A673 (cell line): ENCODE measurements around the gene SDC1.

ENCODE experiments used
- CTCF ChIP-seq: fragments of 300-800, 200-600 bp; sonication (generic); conservative IDR thresholded peaks from 2 replicates; pipeline ENCODE4 v1.5.1; 2017; ENCODE audit warnings: low read depth, mild to moderate bottlenecking, antibody characterized with exemption, low read length, moderate library complexity, mixed read lengths
- EZH2 ChIP-seq: fragments of 200-600 bp; sonication (generic); IDR thresholded peaks from 2 replicates; pipeline ENCODE4 v1.6.1; 2017; ENCODE audit warnings: borderline replicate concordance, low read depth, mild to moderate bottlenecking, mixed read lengths, antibody characterized with exemption, low read length; ENCODE audit not compliant: poor library complexity, severe bottlenecking

GRCh38 chr2:20247084-20247483 lies 22.2 kb upstream of the SDC1 start:
- TF ChIP-seq CTCF (no peak), EZH2 (no peak)
